ENCODE results near the gene PISD.
"Not testable (repeated sequence)": the region's sequence is repeated elsewhere in the genome, so short reads cannot be mapped to it uniquely, and the experiment has no call there.

PISD gene

GRCh38 chr22:31661851-31662667 is at the start of gene PISD:
TSS of gene PISD (minus strand) at chr22:31662215. CDS start at chr22:31662208, 7 bp downstream.
- peak; percentile 94 for DNase-seq (ENCODE audit: low spot score)
- CTCF ChIA-PET = interaction anchor here (0.8 to 1.0 kb wide), 3 partner anchors 28 to 666 kb away, joined by 3 to 6 read pairs (median 4); no protein-coding TSS in a partner anchor
- peak within 1 kb of the TSS; percentile 89 for H3K27ac ChIP-seq
- no peak for TF ChIP-seq CTCF (conservative IDR thresholded peaks at IDR 0.05; ENCODE audit: low read depth)
- POLR2A ChIA-PET (ENCODE audit: low non-redundant PET) = interaction anchor here (0.5 to 1.0 kb wide), 3 partner anchors 15 to 693 kb away, joined by 3 read pairs; partner anchors contain the start of gene MORC2

GRCh38 chr22:31711226-31711625 is 49.2 kb upstream of the PISD start:
- CTCF ChIA-PET; DNase-seq (ENCODE audit: low spot score); H3K27ac ChIP-seq; POLR2A ChIA-PET (ENCODE audit: low non-redundant PET): not testable (repeated sequence)

- CTCF ChIA-PET = interaction anchor here (0.6 kb wide), 1 partner anchor 25 kb away, joined by 3 read pairs; no protein-coding TSS in a partner anchor
- POLR2A ChIA-PET (ENCODE audit: low non-redundant PET) = no interaction called here
These were observed 45.5 kb upstream of the PISD start for GRCh38 chr22:31707519-31707918.

GRCh38 chr22:31695423-31695822 is 33.4 kb upstream of the PISD start:
- ChIA-PET POLR2A (ENCODE audit: low non-redundant PET) (no interaction called here), CTCF (interaction anchor here (0.8 to 1.0 kb wide), 3 partner anchors 11 to 275 kb away, joined by 3 to 5 read pairs (median 4); no protein-coding TSS in a partner anchor)
- DNase-seq (ENCODE audit: low spot score) = no peak
- TF ChIP-seq CTCF (conservative IDR thresholded peaks at IDR 0.05; ENCODE audit: low read depth) = no peak
- H3K27ac ChIP-seq = no peak overlapping the region

More at GRCh38 chr22:31707519-31707918, 45.5 kb upstream of the PISD start:
- TF ChIP-seq CTCF (conservative IDR thresholded peaks at IDR 0.05; ENCODE audit: low read depth) = no peak
- DNase-seq (ENCODE audit: low spot score) = no peak
- H3K27ac ChIP-seq = no peak overlapping the region

GRCh38 chr22:31694046-31694445 is 32.0 kb upstream of the PISD start:
- CTCF ChIA-PET; DNase-seq (ENCODE audit: low spot score); H3K27ac ChIP-seq; POLR2A ChIA-PET (ENCODE audit: low non-redundant PET): not testable (repeated sequence)

GRCh38 chr22:31692186-31692886 is 30.3 kb upstream of the PISD start:
- ChIA-PET POLR2A (ENCODE audit: low non-redundant PET) (no interaction called here), CTCF (interaction anchor here (0.6 kb wide), 1 partner anchor 162 kb away, joined by 3 read pairs; no protein-coding TSS in a partner anchor)
- no peak overlapping the region for H3K27ac ChIP-seq
- DNase-seq (ENCODE audit: low spot score) = no peak
- no peak for TF ChIP-seq CTCF (conservative IDR thresholded peaks at IDR 0.05; ENCODE audit: low read depth)

GRCh38 chr22:31691408-31691807 is 29.4 kb upstream of the PISD start:
- H3K27ac ChIP-seq = no peak overlapping the region
- ChIA-PET POLR2A (ENCODE audit: low non-redundant PET) (no interaction called here), CTCF (interaction anchor here (0.6 kb wide), 1 partner anchor 163 kb away, joined by 3 read pairs; no protein-coding TSS in a partner anchor)
- no peak for TF ChIP-seq CTCF (conservative IDR thresholded peaks at IDR 0.05; ENCODE audit: low read depth)
- DNase-seq (ENCODE audit: low spot score) = no peak
